Neuronal stem cell (in vitro differentiated cells): ENCODE data around the gene GLRX5.

Experiments used
- DNase-seq: peaks from one replicate; pipeline ENCODE4 v3.0.0-alpha.2; 2013; ENCODE audit warnings: low spot score
- H2AFZ ChIP-seq: one replicate; pipeline ENCODE4 v1.6.1; 2013; ENCODE audit warnings: mild to moderate bottlenecking, low read length, inconsistent platforms
- H2AK5ac ChIP-seq: 2 replicates; pipeline ENCODE4 v1.6.1; 2013; ENCODE audit warnings: low read depth, mild to moderate bottlenecking, inconsistent platforms, low read length, moderate library complexity, mixed read lengths
- H2BK120ac ChIP-seq: 2 replicates; pipeline ENCODE4 v1.6.1; 2013; ENCODE audit warnings: low read depth, mild to moderate bottlenecking, inconsistent platforms, low read length, moderate library complexity, mixed read lengths
- H2BK12ac ChIP-seq: one replicate; pipeline ENCODE4 v1.6.1; 2013; ENCODE audit warnings: low read length, inconsistent platforms
- H2BK15ac ChIP-seq: 2 replicates; pipeline ENCODE4 v1.6.1; 2013; ENCODE audit warnings: mild to moderate bottlenecking, low read length, inconsistent platforms, mixed read lengths
- H2BK5ac ChIP-seq: one replicate; pipeline ENCODE4 v1.6.1; 2013; ENCODE audit warnings: inconsistent platforms, mild to moderate bottlenecking, low read length, moderate library complexity
- H3K14ac ChIP-seq: one replicate; pipeline ENCODE4 v1.6.1; 2013; ENCODE audit warnings: low read length, inconsistent platforms
- H3K18ac ChIP-seq: 2 replicates; pipeline ENCODE4 v1.6.1; 2013; ENCODE audit warnings: low read length, inconsistent platforms
- H3K23ac ChIP-seq: 2 replicates; pipeline ENCODE4 v1.6.1; 2013; ENCODE audit warnings: low read depth, mild to moderate bottlenecking, mixed read lengths, low read length, inconsistent platforms; ENCODE audit not compliant: poor library complexity
- H3K27ac ChIP-seq: replicated peaks from 3 replicates; pipeline ENCODE4 v1.5.1; 2013; ENCODE audit warnings: low read length, inconsistent platforms
- H3K27me3 ChIP-seq, 3 experiments: 2 replicates each; pipeline ENCODE4 v1.6.1; 2013; ENCODE audit warnings: low read length in 3 of 3, mild to moderate bottlenecking in 2 of 3, inconsistent platforms in 1 of 3, low read depth in 1 of 3, mixed read lengths in 1 of 3, moderate library complexity in 1 of 3; ENCODE audit not compliant: control insufficient read depth in 3 of 3, insufficient read depth in 3 of 3
- H3K36me3 ChIP-seq, 2 donors: replicated peaks in 1 of 2; 2 replicates each; pipeline ENCODE4 v1.6.1; 2013; ENCODE audit warnings: low read length in 2 of 2; ENCODE audit not compliant: control insufficient read depth in 2 of 2, insufficient read depth in 2 of 2
- H3K4ac ChIP-seq: 2 replicates; pipeline ENCODE4 v1.6.1; 2013; ENCODE audit warnings: inconsistent platforms, mild to moderate bottlenecking, low read length, moderate library complexity
- H3K4me1 ChIP-seq, 2 donors: 1 replicate in 1 of 2; 2 replicates in 1 of 2; pipeline ENCODE4 v1.6.1; 2013; ENCODE audit warnings: low read length in 2 of 2, low read depth in 1 of 2; ENCODE audit not compliant: control insufficient read depth in 2 of 2, insufficient read depth in 1 of 2
- H3K4me2 ChIP-seq: one replicate; pipeline ENCODE4 v1.6.1; 2013; ENCODE audit warnings: mild to moderate bottlenecking, low read length, inconsistent platforms; ENCODE audit not compliant: insufficient read depth, poor library complexity, severe bottlenecking
- H3K4me3 ChIP-seq, 2 donors: 2 replicates each; pipeline ENCODE4 v1.5.1; 2013; ENCODE audit warnings: low read length in 2 of 2, mild to moderate bottlenecking in 2 of 2, inconsistent platforms in 1 of 2, moderate library complexity in 1 of 2
- H3K79me1 ChIP-seq: one replicate; pipeline ENCODE4 v1.6.1; 2013; ENCODE audit warnings: low read depth, mild to moderate bottlenecking, inconsistent platforms, low read length, moderate library complexity
- H3K9ac ChIP-seq: one replicate; pipeline ENCODE4 v1.6.1; 2013; ENCODE audit warnings: mild to moderate bottlenecking, low read depth, low read length, inconsistent platforms; ENCODE audit not compliant: poor library complexity
- H3K9me3 ChIP-seq, 2 donors: replicated peaks in 1 of 2; 2 replicates each; pipeline versions ENCODE3 to v1.6.1; 2013; ENCODE audit warnings: low read length in 2 of 2, mild to moderate bottlenecking in 2 of 2, inconsistent platforms in 1 of 2, low read depth in 1 of 2, mixed read lengths in 1 of 2, moderate library complexity in 1 of 2; ENCODE audit not compliant: control insufficient read depth in 2 of 2, insufficient read depth in 1 of 2
- H4K8ac ChIP-seq: one replicate; pipeline ENCODE4 v1.6.1; 2013; ENCODE audit warnings: low read depth, mild to moderate bottlenecking, inconsistent platforms, low read length, moderate library complexity
- H4K91ac ChIP-seq: one replicate; pipeline ENCODE4 v1.6.1; 2013; ENCODE audit warnings: low read length, low read depth, mild to moderate bottlenecking, inconsistent platforms; ENCODE audit not compliant: poor library complexity
- WGBS, 2 donors: extraction: QIAGEN DNeasy Blood & Tissue Kit; methylation state at CpG; one replicate each; pipeline ENCODE4 v1.1.7; 2013; ENCODE audit warnings: missing lambda C conversion rate in 2 of 2, mixed read lengths in 1 of 2; ENCODE audit not compliant: insufficient read length in 2 of 2, insufficient replicate concordance in 1 of 2; ENCODE audit errors: extremely low coverage in 2 of 2; 5-methylcytosine and 5-hydroxymethylcytosine counted together

GLRX5 gene

GRCh38 chr14:95541932-95542930 is 7.4 kb downstream of the GLRX5 start:
- H3K4me1 ChIP-seq, result peaks cover 8 to 12% of the 10 kb centered on the region in 2 donors
- H4K8ac ChIP-seq, result no peak overlapping the region
- H3K4me2 ChIP-seq, result no peak overlapping the region
- H3K4me3 ChIP-seq, result no peak overlapping the region
- no peak for DNase-seq
- no peak overlapping the region for H2AK5ac ChIP-seq
- H2BK5ac ChIP-seq, result no peak overlapping the region
- no peaks in the 10 kb centered on the region for H3K9me3 ChIP-seq
- H3K27me3 ChIP-seq, result no peaks in the 10 kb centered on the region
- no peak overlapping the region for H3K23ac ChIP-seq
- no peak overlapping the region for H3K18ac ChIP-seq
- H3K27ac ChIP-seq, result no peak overlapping the region
- H2AFZ ChIP-seq, result no peak overlapping the region
- no peak overlapping the region for H2BK12ac ChIP-seq
- H3K79me1 ChIP-seq, result peaks cover 4% of the 10 kb centered on the region
- WGBS, 2 donors, result no CpG with 5 or more reads among the region's 8 CpGs
- H3K9ac ChIP-seq, result no peak overlapping the region
- no peak overlapping the region for H2BK120ac ChIP-seq
- no peak overlapping the region for H4K91ac ChIP-seq
- no peak overlapping the region for H2BK15ac ChIP-seq
- H3K14ac ChIP-seq, result no peak overlapping the region
- no peak overlapping the region for H3K4ac ChIP-seq
- H3K36me3 ChIP-seq, result peaks cover 1 to 35% of the 10 kb centered on the region in 2 donors

- no peak overlapping the region for H3K4ac ChIP-seq
- no peak overlapping the region for H4K8ac ChIP-seq
- H3K14ac ChIP-seq, result no peak overlapping the region
- no peak overlapping the region for H2BK12ac ChIP-seq
- H3K9ac ChIP-seq, result no peak overlapping the region
- no peak for DNase-seq
- no peak overlapping the region for H3K4me3 ChIP-seq
- H2BK120ac ChIP-seq, result no peak overlapping the region
- H3K4me2 ChIP-seq, result no peak overlapping the region
- H3K79me1 ChIP-seq, result peaks cover 4% of the 10 kb centered on the region
- H2AFZ ChIP-seq, result no peak overlapping the region
- H3K9me3 ChIP-seq, result no peaks in the 10 kb centered on the region
- no peak overlapping the region for H2AK5ac ChIP-seq
- H3K23ac ChIP-seq, result no peak overlapping the region
- no peak overlapping the region for H3K18ac ChIP-seq
- no peak overlapping the region for H2BK5ac ChIP-seq
- peaks cover 1 to 40% of the 10 kb centered on the region in 2 donors for H3K36me3 ChIP-seq
- H4K91ac ChIP-seq, result no peak overlapping the region
- peaks cover under 1 to 13% of the 10 kb centered on the region in 2 donors for H3K4me1 ChIP-seq
- no peaks in the 10 kb centered on the region for H3K27me3 ChIP-seq
- H2BK15ac ChIP-seq, result no peak overlapping the region
- no peak overlapping the region for H3K27ac ChIP-seq
- WGBS, 2 donors, result no CpG with 5 or more reads among the region's 5 CpGs
Observed at GRCh38 chr14:95543021-95543420, 8.2 kb downstream of the GLRX5 start.

GRCh38 chr14:95544588-95544987 is 9.7 kb downstream of the GLRX5 start:
- H3K4ac ChIP-seq, result no peak overlapping the region
- H2BK120ac ChIP-seq, result no peak overlapping the region
- H2BK5ac ChIP-seq, result no peak overlapping the region
- H3K27ac ChIP-seq, result no peak overlapping the region
- H3K9ac ChIP-seq, result no peak overlapping the region
- H4K8ac ChIP-seq, result no peak overlapping the region
- DNase-seq, result no peak
- no peak overlapping the region for H2AFZ ChIP-seq
- H3K36me3 ChIP-seq, result peaks cover 1 to 47% of the 10 kb centered on the region in 2 donors
- no peak overlapping the region for H3K18ac ChIP-seq
- H3K14ac ChIP-seq, result no peak overlapping the region
- H3K4me2 ChIP-seq, result no peak overlapping the region
- peaks cover 0 to 3% of the 10 kb centered on the region in 2 donors for H3K9me3 ChIP-seq
- H4K91ac ChIP-seq, result no peak overlapping the region
- no peak overlapping the region for H2BK15ac ChIP-seq
- no peak overlapping the region for H3K23ac ChIP-seq
- WGBS, 2 donors, result no CpG with 5 or more reads among the region's 8 CpGs
- H3K79me1 ChIP-seq, result peaks cover 4% of the 10 kb centered on the region
- peaks cover 0 to 10% of the 10 kb centered on the region in 2 donors for H3K4me1 ChIP-seq
- no peaks in the 10 kb centered on the region for H3K27me3 ChIP-seq
- no peak overlapping the region for H2AK5ac ChIP-seq
- no peak overlapping the region for H3K4me3 ChIP-seq
- H2BK12ac ChIP-seq, result no peak overlapping the region

- WGBS, 2 donors, result no CpG with 5 or more reads among the region's 5 CpGs
- Histone ChIP-seq H3K27me3 (no peaks in the 10 kb centered on the region), H2BK12ac (no peak overlapping the region), H3K27ac (no peak overlapping the region), H4K91ac (no peak overlapping the region), H2AK5ac (no peak overlapping the region), H2BK120ac (no peak overlapping the region), H3K4me3 (no peak overlapping the region), H2AFZ (no peak overlapping the region), H3K9ac (no peak overlapping the region), H3K4ac (no peak overlapping the region), H3K36me3 (peaks cover 1 to 47% of the 10 kb centered on the region in 2 donors), H2BK5ac (no peak overlapping the region), H2BK15ac (no peak overlapping the region), H3K79me1 (peaks cover 2% of the 10 kb centered on the region), H3K4me2 (no peak overlapping the region), H4K8ac (no peak overlapping the region), H3K4me1 (peaks cover 0 to 10% of the 10 kb centered on the region in 2 donors), H3K23ac (no peak overlapping the region), H3K9me3 (peaks cover 0 to 3% of the 10 kb centered on the region in 2 donors), H3K14ac (no peak overlapping the region), H3K18ac (no peak overlapping the region)
- no peak for DNase-seq
Observed at GRCh38 chr14:95545515-95546168, 10.8 kb downstream of the GLRX5 start.
